Measurements from ENCODE around the gene RNU1-4.
"Not testable (repeated sequence)": the region's sequence is repeated elsewhere in the genome, so short reads cannot be mapped to it uniquely, and the experiment has no call there.

DNA sequence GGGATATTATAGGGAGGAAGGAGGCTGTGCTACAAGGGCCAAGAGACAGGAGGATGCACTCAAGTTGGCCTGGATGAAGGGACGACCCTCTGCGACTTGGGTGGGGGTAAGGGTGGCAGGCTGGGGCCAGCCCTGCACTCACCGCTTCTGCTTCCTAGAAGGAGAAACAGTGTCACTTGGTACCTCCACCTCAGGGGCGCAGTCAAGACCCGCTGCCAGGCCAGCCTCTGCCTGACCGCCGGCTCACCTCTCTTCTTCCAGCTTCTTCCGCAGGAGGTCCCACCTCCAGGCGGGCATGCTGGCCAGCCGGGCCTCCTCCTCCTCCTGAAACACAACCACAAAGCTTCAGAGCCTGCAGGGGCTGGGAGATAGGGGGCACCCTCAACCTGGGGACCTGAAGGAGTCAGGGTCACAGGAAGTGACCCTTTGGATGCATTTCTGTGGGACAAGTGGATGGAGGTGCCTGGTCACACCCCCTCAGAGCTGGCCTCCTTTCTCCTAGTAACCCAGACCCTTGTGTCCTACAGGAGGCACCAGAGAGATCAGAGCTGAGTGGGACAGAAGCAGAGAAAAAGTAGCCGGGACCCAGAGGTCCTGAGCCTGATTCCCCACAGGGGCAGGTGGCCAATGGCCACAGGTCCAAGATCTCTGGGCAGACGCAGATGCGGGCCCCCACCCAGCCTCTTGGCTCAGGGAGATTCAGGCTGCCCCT, 49.2 kb upstream of the RNU1-4 start:
- TF ChIP-seq, protein P1, sequence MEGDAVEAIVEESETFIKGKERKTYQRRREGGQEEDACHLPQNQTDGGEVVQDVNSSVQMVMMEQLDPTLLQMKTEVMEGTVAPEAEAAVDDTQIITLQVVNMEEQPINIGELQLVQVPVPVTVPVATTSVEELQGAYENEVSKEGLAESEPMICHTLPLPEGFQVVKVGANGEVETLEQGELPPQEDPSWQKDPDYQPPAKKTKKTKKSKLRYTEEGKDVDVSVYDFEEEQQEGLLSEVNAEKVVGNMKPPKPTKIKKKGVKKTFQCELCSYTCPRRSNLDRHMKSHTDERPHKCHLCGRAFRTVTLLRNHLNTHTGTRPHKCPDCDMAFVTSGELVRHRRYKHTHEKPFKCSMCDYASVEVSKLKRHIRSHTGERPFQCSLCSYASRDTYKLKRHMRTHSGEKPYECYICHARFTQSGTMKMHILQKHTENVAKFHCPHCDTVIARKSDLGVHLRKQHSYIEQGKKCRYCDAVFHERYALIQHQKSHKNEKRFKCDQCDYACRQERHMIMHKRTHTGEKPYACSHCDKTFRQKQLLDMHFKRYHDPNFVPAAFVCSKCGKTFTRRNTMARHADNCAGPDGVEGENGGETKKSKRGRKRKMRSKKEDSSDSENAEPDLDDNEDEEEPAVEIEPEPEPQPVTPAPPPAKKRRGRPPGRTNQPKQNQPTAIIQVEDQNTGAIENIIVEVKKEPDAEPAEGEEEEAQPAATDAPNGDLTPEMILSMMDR (IDR thresholded peaks at IDR 0.05; ENCODE audit: extremely low read depth in 1 of 2, insufficient read depth in 1 of 2, low read depth in 1 of 2, low read length in 2 of 2), result not testable (repeated sequence)
- not testable (repeated sequence) for TF ChIP-seq EZH2 (IDR thresholded peaks at IDR 0.05; ENCODE audit: borderline replicate concordance, low read depth, low read length, severe bottlenecking); MAX (IDR thresholded peaks at IDR 0.05; ENCODE audit: insufficient read depth, insufficient read length); POLR2AphosphoS5 (IDR thresholded peaks at IDR 0.05; ENCODE audit: insufficient read depth, low read depth, low read length); POLR2A (IDR thresholded peaks at IDR 0.05; ENCODE audit: low read depth, low read length); FOS (IDR thresholded peaks at IDR 0.05; ENCODE audit: borderline replicate concordance, insufficient read depth, low read length); MYC (IDR thresholded peaks at IDR 0.05; ENCODE audit: low read depth, low read length)
